Ascending aorta (tissue), 2 donors: Measurements from ENCODE around the gene BANK1. TPM values are rescaled to one million over a fixed set of nuclear protein-coding genes. Genes with fewer than 3 reads are reported as not detected.

Source experiments
- DNase-seq, 2 donors: peaks; one replicate each; pipeline ENCODE4 v3.0.0-alpha.2; 2019; ENCODE audit warnings: low spot score in 2 of 2
- H3K27ac ChIP-seq, 2 donors: fragments of 200-600 bp; sonication (generic); one replicate each; pipeline ENCODE4 v1.5.1; 2016 to 2017; ENCODE audit warnings: mild to moderate bottlenecking in 1 of 2
- H3K27me3 ChIP-seq: fragments of 200-600 bp; sonication (generic); one replicate; pipeline ENCODE4 v1.5.1; 2017
- H3K36me3 ChIP-seq, 2 donors: fragments of 200-600 bp; sonication (generic); one replicate each; pipeline ENCODE4 v1.5.1; 2016
- H3K4me1 ChIP-seq, 2 donors: fragments of 200-600 bp; sonication (generic); one replicate each; pipeline ENCODE4 v1.5.1; 2016 to 2017; ENCODE audit warnings: mild to moderate bottlenecking in 1 of 2
- H3K4me3 ChIP-seq, 2 donors: fragments of 200-600 bp; sonication (generic); one replicate each; pipeline ENCODE4 v1.5.1; 2016 to 2017; ENCODE audit warnings: mild to moderate bottlenecking in 1 of 2
- H3K9me3 ChIP-seq, 2 donors: fragments of 200-600 bp; sonication (generic); one replicate each; pipeline ENCODE4 v1.5.1; 2016
- CTCF ChIP-seq, 3 experiments: fragments of 200-600 bp in 2 of 3; fragments of 450-650 bp in 1 of 3; sonication (generic) in 2 of 3; IDR thresholded peaks; one replicate each; pipeline ENCODE4 v1.5.1; 2016 to 2019; ENCODE audit warnings: antibody characterized with exemption in 3 of 3, mild to moderate bottlenecking in 1 of 3, moderate library complexity in 1 of 3
- intact Hi-C: fragments of 100-400 bp; cut with DNase I; formaldehyde crosslinking; loops from one replicate; pipeline ENCODE4 v1.15.1; 2023
- total RNA-seq: library from RNA; depleted of rRNA; stranded (reverse); fragments of >200 nt; gene quantifications from one replicate; pipeline ENCODE4 v1.1.0, GENCODE V29; 2016

BANK1 gene
- total RNA-seq, 1 donor from 2014 or later: not detected

- DNase-seq: no peak
- Histone ChIP-seq H3K27ac (no peak overlapping the region), H3K4me3 (no peak overlapping the region), H3K36me3 (no peaks in the 10 kb centered on the region), H3K27me3 (no peaks in the 10 kb centered on the region), H3K4me1 (no peaks in the 10 kb centered on the region), H3K9me3 (no peaks in the 10 kb centered on the region)
- no peak for TF ChIP-seq CTCF (IDR thresholded peaks at IDR 0.05)
- intact Hi-C loops: no loop called here
Observed at GRCh38 chr4:101941816-101942358, 151.4 kb downstream of the BANK1 start.

- Histone ChIP-seq H3K27ac (no peak overlapping the region), H3K27me3 (no peaks in the 10 kb centered on the region), H3K4me3 (no peak overlapping the region), H3K9me3 (no peaks in the 10 kb centered on the region), H3K4me1 (no peaks in the 10 kb centered on the region), H3K36me3 (no peaks in the 10 kb centered on the region)
- no peak for TF ChIP-seq CTCF (IDR thresholded peaks at IDR 0.05)
- intact Hi-C loops: no loop called here
- DNase-seq: no peak
Observed at GRCh38 chr4:101942891-101943290, 152.4 kb downstream of the BANK1 start.

GRCh38 chr4:101944649-101945048, 154.1 kb downstream of the BANK1 start:
- intact Hi-C loops: no loop called here
- H3K27ac ChIP-seq: no peak overlapping the region
- no peak for DNase-seq
- no peaks in the 10 kb centered on the region for H3K9me3 ChIP-seq
- no peak overlapping the region for H3K4me3 ChIP-seq
- no peaks in the 10 kb centered on the region for H3K36me3 ChIP-seq
- no peaks in the 10 kb centered on the region for H3K27me3 ChIP-seq
- H3K4me1 ChIP-seq: no peaks in the 10 kb centered on the region
- no peak for TF ChIP-seq CTCF (IDR thresholded peaks at IDR 0.05)

GRCh38 chr4:101948055-101948454, 157.5 kb downstream of the BANK1 start:
- Histone ChIP-seq H3K36me3 (no peaks in the 10 kb centered on the region), H3K27me3 (no peaks in the 10 kb centered on the region), H3K4me3 (no peak overlapping the region), H3K4me1 (no peaks in the 10 kb centered on the region), H3K9me3 (no peaks in the 10 kb centered on the region), H3K27ac (no peak overlapping the region)
- TF ChIP-seq CTCF (IDR thresholded peaks at IDR 0.05): no peak
- intact Hi-C loops: no loop called here
- DNase-seq: no peak

GRCh38 chr4:101948951-101949350, 158.4 kb downstream of the BANK1 start:
- no peak for TF ChIP-seq CTCF (IDR thresholded peaks at IDR 0.05)
- Histone ChIP-seq H3K4me1 (no peaks in the 10 kb centered on the region), H3K36me3 (no peaks in the 10 kb centered on the region), H3K4me3 (no peak overlapping the region), H3K9me3 (no peaks in the 10 kb centered on the region), H3K27me3 (no peaks in the 10 kb centered on the region), H3K27ac (no peak overlapping the region)
- no peak for DNase-seq
- intact Hi-C loops: no loop called here
